Measurements from ENCODE around the gene BTBD19.
"Not testable (repeated sequence)": the region's sequence is repeated elsewhere in the genome, so short reads cannot be mapped to it uniquely, and the experiment has no call there.

Gene BTBD19, protein sequence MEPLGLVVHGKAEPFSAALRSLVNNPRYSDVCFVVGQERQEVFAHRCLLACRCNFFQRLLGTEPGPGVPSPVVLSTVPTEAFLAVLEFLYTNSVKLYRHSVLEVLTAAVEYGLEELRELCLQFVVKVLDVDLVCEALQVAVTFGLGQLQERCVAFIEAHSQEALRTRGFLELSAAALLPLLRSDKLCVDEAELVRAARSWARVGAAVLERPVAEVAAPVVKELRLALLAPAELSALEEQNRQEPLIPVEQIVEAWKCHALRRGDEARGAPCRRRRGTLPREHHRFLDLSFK

DNA sequence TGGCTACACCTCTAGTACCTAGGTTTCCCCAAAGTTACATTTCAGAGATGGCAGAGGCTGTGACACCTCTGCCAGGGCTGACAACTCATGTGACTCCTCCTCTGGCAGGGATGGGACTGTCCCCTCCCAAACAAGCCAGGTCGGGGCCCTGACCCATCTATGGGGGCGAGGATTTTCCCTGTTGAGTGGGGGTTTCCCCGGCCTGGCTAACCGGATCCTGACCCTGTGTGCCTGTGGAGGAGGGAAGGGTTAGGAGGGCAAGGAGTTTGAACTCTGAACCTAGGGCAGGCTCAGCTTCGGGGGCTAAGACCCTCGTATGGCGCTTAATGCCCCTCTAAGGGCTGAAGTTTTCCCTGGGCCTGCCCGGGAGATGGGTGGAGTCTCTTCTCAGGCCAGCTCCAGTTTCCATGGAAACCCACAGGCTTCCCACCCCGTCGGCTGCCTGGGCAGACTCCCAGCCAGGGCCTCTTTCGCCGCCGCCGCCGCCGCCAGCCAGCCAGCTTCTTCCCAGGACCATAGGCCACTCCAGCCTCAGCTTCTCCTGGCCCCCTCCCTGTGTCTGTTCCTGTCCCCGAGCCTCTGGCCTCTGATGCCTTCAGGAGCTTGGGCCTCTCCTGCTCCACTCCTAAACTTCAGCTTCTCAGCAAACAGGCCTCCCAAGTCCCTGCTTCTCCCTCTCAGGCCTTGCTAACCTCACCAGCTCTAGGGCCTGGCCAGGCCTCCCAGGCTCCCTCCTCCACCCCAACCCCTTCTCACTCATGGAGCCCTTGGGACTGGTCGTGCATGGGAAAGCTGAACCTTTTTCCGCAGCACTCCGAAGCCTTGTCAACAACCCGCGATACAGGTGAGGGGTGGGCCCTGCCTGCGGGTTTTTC, at the start of gene BTBD19:
BTBD19 (plus strand) TSS at position 461 of the 875 bp plus-strand sequence; CDS start at position 759, 298 bp downstream.
- DNase-seq (ENCODE audit: low read depth): peak; percentile 61

DNA sequence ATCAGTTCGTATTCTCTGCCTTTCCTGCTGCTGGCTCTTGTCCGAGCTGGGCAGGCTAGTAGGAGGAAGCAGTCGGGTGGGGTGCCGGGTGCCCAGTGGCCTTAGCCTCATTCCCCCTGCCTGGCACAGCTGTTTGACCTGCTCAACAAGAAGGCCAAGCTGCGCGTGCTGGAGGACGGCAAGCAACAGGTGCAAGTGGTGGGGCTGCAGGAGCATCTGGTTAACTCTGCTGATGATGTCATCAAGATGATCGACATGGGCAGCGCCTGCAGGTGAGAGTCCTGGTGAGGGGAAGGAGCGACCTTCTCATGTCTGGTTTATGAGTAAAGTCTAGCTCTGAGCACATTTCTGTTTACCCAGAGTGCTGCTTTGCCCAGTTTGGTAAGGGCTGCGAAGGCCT, 49.2 kb upstream of the BTBD19 start:
- DNase-seq (ENCODE audit: low read depth): no peak

DNA sequence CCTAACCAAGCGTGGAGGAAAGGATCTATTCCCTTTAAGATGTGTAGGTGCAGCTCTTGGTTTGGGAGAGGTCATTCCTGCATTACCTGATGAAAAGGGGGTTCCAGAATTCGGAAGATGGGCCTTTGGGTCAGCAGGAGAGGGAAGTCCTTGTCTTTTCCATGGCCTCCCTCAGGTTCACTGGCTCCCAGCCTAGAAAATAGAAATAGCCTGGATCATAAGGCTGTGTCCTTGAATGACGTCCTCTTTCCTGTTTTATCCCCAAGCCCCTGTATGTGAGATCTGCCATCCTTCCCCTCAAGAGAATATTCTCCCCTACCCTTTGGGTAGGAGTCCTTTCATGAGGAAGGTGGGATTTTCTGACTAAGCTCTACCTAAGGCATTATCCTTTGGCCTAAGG, 47.4 kb upstream of the BTBD19 start:
- no peak for DNase-seq (ENCODE audit: low read depth)

DNA sequence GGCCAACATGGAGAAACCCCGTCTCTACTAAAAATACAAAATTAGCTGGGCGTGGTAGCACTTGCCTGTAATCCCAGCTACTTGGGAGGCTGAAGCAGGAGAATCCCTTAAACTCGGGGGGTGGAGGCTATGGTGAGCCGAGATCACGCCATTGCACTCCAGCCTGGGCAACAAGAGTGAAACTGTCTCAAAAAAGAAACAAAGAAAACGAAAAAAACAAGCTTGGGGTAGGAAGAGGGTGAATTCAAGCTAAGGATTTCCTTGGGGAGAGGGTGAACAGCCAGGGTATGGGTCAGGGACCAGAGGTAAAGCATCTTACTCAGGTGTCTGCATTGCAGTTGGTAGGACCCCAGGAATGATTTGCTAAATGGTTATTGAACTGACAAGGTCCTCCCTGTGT, 41.9 kb upstream of the BTBD19 start:
- not testable (repeated sequence) for DNase-seq (ENCODE audit: low read depth)

DNA sequence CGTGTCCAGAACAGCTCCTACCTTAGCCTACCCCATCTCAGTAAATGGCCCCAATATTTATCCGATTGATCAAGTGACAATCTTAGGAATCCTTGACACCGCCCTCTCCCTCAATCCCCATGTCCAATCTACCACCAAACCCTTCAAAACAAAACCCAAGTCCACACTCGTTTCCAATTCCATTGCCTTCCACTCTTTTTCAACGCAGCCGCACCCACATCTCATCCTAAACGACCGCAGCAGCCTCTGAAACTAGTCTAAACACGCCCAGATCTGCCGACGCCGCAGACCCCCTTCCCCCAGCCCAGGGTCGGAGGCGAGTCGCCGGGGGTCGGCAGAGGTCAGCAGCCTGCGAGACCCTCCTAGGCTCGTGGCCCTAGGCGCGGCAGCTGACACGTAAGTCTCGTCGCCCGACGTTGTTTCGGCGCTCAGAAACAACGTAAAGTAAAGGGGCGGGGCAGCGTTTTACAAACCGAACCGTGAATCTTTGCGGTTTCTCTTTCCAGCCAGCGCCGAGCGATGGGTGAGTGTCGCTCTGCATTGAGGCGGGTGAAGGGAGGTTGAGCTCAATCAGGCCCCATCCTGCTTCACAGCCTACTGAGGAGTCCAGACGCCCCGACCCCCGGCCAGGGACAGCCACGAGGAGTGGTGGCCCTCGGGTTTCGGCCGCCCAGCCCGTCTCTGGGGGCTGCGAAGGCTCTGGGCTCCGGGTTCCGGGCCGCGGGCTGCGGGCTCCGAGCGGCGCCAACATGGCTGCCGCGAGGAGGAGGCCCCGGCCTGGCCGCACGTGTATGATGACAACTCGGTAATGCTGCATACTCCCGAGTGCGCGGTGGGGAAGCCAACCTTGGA, 33.0 kb upstream of the BTBD19 start, which contains the start of gene RPS8:
RPS8 (plus strand) TSS at position 463 of the 852 bp plus-strand sequence; CDS start at position 520, 57 bp downstream.
- DNase-seq (ENCODE audit: low read depth): peak; percentile 79

DNA sequence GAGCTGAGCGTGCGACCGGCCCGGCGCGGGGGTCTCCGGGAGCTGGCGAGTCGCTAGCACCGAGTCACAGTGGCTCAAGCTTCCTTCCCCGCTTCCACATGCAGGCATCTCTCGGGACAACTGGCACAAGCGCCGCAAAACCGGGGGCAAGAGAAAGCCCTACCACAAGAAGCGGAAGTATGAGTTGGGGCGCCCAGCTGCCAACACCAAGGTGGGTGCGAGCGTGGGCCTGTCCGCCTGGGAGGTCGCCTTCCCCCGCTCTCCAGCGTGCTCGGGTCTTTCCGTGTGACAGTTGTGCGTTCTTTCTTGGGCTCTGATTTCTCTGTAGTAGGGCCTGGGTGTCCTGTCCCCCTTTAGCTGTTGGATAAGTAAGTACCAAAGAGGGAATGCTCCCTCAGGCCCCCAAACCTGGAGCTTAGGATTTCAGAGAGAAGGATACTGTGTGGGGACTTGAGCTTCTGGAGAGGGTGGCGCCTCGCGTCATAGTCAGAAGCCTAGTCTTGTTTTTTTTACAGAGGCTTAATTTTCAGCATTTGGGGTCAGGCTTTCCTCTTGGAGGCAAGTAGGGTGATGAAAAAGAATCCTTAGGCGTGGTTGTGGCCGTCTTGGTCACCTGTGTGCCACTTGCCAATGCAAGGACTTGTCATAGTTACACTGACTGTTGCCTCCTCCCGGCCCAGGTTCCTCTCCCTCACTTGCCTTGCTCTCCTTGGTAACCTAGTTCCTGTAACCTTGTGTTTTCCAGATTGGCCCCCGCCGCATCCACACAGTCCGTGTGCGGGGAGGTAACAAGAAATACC, 32.2 kb upstream of the BTBD19 start:
- DNase-seq (ENCODE audit: low read depth): peak; percentile 49

DNA sequence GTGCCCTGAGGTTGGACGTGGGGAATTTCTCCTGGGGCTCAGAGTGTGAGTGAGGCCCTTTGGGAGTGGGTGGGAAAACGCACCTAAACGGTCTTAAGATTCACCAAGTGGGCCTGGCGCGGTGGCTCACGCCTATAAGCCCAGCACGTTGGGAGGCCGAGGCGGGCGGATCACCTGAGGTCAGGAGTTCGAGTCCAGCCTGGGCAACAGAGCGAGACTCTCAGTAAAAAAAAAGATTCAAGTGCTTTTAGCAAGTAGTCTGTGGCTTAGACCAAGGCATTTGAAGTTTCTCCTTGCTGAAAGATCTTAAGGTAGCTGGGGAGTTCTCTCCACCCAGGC, 31.6 kb upstream of the BTBD19 start:
- DNase-seq (ENCODE audit: low read depth): no peak

DNA sequence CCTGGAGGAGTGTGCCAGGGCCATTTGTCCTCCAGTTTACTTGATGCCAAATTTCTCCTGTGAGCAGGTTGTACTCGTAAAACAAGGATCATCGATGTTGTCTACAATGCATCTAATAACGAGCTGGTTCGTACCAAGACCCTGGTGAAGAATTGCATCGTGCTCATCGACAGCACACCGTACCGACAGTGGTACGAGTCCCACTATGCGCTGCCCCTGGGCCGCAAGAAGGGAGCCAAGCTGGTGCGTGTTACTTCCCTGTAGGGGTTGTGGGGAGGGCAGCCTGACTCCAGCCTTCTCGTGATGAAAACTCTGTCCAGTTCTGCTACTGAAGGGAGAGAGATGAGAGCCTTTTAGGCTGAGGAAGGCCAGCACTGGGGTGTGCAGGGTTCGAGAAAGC, 30.8 kb upstream of the BTBD19 start:
- no peak for DNase-seq (ENCODE audit: low read depth)

DNA sequence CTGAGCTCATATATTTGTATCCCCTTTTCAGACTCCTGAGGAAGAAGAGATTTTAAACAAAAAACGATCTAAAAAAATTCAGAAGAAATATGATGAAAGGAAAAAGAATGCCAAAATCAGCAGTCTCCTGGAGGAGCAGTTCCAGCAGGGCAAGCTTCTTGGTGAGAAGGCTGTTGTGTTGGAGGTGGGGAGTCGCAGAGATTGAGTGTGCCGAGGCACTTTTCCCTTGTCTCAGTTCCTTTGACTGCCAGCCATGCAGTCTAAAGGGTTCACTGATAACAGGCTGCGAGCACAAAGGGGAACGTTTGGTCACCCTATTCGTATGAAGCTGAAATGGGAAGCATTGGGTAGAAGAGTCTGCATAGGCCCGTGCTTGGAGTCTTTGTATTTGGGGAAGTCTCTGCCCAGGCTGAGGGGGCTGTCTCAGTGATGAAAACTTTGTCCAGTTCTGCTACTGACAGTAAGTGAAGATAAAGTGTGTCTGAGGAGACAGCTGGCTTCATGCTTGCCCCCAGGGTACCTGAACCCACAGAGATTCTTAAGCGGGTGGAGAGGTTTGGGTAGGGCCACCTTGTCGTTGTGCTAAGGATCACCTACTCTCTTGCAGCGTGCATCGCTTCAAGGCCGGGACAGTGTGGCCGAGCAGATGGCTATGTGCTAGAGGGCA, 30.2 kb upstream of the BTBD19 start:
- no peak for DNase-seq (ENCODE audit: low read depth)

DNA sequence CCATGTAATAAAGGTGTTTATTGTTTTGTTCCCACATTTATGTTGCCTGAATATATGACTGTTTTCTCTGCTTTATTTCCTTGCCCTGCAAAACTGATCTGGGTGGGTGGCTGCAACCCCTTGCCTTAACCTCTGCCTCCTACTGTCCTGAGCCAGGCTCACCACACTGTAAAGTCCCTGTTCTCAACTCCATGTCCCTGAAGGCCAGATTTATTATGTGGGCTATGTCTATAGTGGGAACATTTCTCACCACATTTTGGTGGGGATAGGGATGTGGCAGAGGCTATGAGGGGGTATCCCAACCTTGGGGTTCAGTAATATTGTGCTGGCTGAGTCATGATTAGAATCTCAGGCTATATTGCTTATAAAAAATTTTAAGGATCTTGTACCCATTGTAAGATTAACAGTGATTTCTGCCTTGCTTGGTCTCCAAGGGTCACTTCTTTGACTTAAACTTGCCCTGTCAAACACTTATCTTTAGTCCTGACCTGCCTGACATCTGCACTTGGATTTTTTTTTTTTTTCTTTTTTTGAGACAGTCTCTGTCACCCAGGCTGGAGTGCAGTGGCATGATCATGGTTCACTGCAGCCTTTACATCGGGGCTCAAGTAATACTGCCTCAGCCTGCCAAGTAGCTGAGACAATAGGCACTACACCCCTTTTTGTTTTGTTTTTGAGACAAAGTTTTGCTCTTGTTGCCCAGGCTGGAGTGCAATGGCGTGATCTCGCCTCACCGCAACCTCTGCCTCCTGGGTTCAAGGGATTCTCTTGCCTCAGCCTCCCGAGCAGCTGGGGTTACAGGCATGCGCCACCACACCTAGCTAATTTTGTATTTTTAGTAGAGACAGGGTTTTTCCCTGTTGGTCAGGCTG, 29.4 kb upstream of the BTBD19 start:
- DNase-seq (ENCODE audit: low read depth): no peak

DNA sequence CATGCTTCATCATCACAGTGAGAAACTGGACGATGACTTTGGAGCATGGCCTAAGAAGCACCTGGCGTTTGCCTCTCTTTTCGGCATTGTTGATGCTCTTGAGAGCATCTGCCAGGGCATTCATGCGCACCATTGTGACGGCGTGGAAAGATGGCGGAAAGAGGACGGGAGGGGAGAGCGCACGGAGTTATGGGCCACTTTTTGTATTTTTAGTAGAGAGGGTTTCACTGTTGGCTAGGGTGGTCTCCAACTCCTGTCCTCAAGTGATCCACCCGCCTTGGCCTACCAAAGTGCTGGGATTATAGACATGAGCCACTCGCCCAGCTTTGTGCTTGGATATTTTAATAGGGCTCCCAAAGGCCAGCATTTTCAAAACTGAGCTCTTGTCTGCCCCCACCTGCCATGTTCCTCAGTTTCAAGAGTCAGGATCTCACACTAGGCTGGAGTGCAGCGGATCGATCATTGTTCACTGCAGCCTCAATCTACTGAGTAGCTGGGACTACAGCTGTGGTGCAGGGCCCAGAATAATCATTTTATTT, 27.7 kb upstream of the BTBD19 start:
- DNase-seq (ENCODE audit: low read depth): no peak

DNA sequence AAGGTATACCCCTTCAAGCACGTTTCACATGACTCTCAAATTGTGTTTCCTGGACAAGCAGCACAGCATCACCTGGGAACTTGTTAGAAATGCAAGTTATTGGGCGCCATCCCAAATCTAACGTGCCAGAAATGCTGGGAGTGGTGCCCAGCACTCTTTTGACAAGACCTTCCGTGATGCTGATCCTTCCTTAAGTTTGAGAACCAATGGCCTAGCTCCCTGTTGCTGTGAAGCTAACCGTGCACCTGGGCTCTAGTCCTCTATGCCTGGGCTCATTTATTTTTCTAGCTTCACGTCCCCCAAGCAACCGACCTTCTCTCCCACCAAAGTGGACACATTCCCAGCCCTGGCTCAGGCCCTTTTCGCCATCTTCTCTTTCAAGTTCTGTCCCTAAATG, 24.6 kb upstream of the BTBD19 start:
- DNase-seq (ENCODE audit: low read depth): no peak

DNA sequence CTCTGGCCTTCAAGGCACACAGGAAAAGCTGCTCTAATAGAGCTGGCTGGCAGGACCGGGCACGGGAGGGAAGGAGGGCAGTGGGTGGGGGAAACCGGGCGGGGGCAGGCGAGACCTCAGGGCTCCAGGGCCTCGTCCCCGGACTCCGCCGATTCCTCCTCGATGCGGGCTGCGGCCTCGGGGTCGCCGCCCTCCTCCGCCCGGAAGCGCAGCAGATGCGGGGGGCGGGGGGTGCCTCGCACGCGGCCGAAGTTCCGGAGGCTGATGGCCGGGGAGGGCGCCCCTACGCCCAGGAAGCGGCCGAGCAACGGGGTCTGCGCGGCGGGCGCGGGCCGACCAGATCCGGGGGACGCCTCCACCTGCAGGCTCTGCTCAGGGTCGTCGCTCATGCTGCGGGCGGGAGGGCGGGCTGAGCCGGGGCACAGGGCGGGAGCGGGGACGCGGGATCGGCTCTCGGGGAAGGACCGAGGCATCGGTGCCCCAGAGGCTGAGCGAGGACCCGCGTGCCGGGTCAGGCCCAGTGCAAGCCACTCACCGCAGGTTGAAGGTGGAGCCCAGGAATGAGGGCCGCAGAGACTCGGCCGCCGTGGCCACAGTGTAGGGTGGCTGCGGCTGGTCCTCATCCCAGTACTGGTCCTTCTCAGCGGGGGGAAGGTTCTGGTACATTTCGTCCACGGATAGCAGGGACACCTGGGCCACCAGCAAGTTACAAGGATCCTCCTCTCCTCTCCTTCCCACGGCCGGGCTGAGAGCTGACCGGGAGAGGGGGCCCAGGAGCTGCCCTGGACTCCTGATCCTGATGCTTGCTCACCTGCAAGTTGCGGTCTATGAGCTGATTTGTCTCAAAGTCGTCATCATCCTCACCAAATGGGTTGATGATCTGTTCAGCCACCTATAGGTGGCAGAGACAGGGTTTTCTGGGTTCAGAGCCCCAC, 24.0 kb upstream of the BTBD19 start:
- DNase-seq (ENCODE audit: low read depth): no peak

DNA sequence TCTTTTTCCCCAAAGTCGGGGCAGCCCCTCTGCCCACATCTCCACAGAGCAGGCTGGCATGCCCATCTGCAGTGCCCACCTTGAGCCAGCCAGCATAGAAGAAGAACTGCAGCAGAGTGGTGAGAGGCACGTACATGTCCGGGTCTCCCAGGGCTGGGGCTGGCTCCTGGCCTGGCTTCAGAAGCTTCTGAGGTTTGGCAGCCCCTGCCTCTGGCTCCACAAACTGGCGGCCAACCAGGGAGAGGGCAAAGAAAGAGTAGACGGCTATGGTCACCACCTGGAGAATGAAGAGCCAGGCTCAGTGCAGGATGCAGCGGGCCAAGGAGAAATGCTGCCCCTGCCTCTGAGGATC, 23.3 kb upstream of the BTBD19 start:
- no peak for DNase-seq (ENCODE audit: low read depth)

DNA sequence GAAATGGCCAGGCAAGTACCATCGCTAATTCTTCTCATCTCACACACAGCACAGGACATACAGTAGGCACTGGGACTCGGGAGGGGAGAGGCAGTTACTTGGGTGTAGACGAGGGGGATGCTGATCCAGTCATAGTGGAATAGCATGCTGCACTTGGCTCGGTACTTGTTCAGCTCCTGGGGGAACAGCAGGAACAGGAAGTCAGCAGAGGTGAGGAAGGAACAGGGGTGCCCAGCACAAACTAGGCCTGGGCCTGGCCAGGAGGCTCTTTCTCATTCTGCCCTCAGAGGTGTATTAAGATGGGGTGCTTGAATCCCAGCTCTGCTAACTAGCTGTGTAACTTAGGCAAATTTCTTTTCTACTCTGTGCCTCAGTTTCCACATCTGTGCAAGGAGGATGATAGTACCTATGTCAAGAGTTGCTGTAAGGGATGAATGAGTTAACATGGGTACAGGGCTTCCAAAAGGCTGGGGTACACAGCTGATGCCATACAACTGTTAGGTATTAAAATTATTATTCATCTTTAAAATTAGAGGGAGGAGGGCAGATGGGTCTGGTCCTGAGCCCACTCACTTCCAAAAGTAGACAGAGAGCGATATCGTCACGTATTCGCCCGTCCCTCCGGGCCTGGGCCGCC, 22.7 kb upstream of the BTBD19 start:
- no peak for DNase-seq (ENCODE audit: low read depth)

DNA sequence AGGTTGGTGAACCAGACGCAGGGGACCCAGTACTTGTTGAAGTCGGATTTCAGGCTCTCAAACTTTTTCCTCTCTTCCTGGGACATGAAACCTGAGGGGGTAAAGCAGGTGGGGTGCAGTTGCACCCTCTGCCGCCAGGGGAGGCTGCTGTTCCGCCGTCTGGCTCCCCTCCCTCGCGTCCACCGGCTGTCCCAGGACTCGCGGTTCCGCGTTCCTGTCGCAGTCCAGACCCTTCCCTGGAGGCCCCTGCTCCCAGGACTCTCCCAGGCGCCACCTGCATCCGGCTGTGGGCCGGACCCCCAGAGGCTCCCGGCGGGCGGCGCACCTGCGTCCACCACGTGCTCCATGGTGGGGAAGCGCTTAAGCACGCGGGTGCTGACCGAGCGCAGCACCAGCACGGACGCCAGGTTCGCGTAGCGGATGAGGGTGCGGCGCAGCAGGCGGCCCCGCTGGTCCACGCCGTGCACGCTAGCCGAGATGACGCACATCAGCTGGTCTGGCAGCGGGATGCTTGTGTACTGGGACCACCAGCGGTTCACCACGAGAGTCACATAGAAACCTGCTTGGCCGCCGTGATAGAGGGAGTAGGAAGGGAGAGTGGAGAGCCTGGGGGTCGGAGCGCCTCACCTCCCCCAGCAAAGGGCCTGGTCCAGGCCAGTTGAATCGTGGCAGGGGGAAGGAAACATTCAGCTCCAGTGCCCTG, 22.0 kb upstream of the BTBD19 start:
- peak; percentile 66 for DNase-seq (ENCODE audit: low read depth)

DNA sequence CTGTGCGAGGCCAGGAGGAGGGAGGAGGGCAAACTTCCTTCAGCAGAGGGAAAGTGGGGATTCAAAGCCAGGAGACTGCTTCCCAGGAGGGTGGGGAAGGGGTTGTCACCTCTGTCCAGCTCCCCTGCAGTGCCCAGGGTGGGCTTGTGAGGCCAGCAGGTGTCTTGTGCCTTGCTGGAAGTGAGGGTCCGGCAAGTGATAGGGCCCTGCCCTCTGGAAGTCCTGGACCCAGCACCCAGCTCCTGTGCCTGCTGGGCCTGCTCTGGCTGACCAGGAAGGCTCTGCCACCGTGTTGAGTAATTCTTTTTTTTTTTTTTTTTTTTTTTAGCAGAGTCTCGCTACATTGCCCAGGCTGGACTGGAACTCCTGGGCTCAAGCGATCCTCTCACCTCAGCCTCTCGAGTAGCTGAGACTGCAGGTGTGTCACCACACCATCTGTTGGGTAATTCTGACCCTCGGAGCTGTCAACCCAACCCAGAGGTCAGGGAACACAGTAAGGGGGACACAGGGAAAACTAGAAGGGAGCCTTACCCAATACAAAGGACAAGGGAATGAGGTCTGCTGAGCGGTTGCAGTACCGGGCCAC, 21.4 kb upstream of the BTBD19 start:
- no peak for DNase-seq (ENCODE audit: low read depth)
